Thyroid gland (tissue), 4 donors: ENCODE measurements around the gene SIL1.

ENCODE experiments used
- POLR2A ChIP-seq, 2 donors: fragments of 450-650 bp; IDR thresholded peaks; one replicate each; pipeline ENCODE4 v1.6.1; 2017; ENCODE audit warnings: antibody characterized with exemption in 2 of 2, mild to moderate bottlenecking in 2 of 2, moderate library complexity in 1 of 2
- TF ChIP-seq, protein P1 (sequence below), 6 experiments: fragments of 200-600 bp in 3 of 6; fragments of 450-650 bp in 3 of 6; sonication (generic) in 3 of 6; IDR thresholded peaks; one replicate each; pipeline ENCODE4 v1.5.1; 2016 to 2019; ENCODE audit warnings: antibody characterized with exemption in 6 of 6, mild to moderate bottlenecking in 2 of 6, inconsistent platforms in 1 of 6, moderate library complexity in 1 of 6

DNA sequence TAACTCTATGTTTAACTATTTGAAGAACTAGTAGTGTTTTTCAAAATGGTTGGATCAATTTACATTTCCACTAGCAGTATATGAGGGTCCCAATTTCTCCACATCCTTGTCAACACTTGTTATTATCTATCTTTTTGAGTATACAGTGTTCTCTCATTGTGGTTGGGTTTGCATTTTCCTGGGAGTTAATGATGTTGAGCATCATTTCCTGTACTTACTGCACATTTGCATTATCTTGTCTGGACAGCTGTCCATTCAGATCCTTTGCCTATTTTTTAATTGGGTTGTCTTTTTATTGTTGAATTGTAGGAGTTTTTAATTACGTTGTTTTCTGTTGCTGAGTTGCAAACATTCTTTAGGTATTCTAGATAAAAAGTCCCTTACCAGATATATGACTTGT lies 219.6 kb downstream of the SIL1 start:
- TF ChIP-seq POLR2A (IDR thresholded peaks at IDR 0.05), result no peak
- TF ChIP-seq, protein P1, sequence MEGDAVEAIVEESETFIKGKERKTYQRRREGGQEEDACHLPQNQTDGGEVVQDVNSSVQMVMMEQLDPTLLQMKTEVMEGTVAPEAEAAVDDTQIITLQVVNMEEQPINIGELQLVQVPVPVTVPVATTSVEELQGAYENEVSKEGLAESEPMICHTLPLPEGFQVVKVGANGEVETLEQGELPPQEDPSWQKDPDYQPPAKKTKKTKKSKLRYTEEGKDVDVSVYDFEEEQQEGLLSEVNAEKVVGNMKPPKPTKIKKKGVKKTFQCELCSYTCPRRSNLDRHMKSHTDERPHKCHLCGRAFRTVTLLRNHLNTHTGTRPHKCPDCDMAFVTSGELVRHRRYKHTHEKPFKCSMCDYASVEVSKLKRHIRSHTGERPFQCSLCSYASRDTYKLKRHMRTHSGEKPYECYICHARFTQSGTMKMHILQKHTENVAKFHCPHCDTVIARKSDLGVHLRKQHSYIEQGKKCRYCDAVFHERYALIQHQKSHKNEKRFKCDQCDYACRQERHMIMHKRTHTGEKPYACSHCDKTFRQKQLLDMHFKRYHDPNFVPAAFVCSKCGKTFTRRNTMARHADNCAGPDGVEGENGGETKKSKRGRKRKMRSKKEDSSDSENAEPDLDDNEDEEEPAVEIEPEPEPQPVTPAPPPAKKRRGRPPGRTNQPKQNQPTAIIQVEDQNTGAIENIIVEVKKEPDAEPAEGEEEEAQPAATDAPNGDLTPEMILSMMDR (IDR thresholded peaks at IDR 0.05), result no peak
